GM18867 (cell line): ENCODE data around the gene L3MBTL4.
"Not testable (repeated sequence)": the region's sequence is repeated elsewhere in the genome, so short reads cannot be mapped to it uniquely, and the experiment has no call there.

Experiments used
- ATAC-seq: cut with Tn5 transposase; IDR thresholded peaks from one replicate; pipeline ENCODE4 v1.9.1; 2021; ENCODE audit warnings: mild to moderate bottlenecking, moderate library complexity; ENCODE audit not compliant: unreplicated experiment

Gene L3MBTL4

GRCh38 chr18:6118080-6118479 lies 296.6 kb downstream of the L3MBTL4 start:
- ATAC-seq: no peak

- ATAC-seq: no peak
Measured at GRCh38 chr18:6115710-6116109, 299.0 kb downstream of the L3MBTL4 start.

- no peak for ATAC-seq
Measured at GRCh38 chr18:6113650-6114049, 301.1 kb downstream of the L3MBTL4 start.

GRCh38 chr18:6111726-6112125 lies 303.0 kb downstream of the L3MBTL4 start:
- no peak for ATAC-seq

GRCh38 chr18:6109743-6110142 lies 305.0 kb downstream of the L3MBTL4 start:
- ATAC-seq: no peak

GRCh38 chr18:6107794-6108193 lies 306.9 kb downstream of the L3MBTL4 start:
- ATAC-seq: no peak

- ATAC-seq: no peak
Measured at GRCh38 chr18:6106091-6106685, 308.5 kb downstream of the L3MBTL4 start.

- ATAC-seq: no peak
Measured at GRCh38 chr18:6103741-6104140, 311.0 kb downstream of the L3MBTL4 start.

- no peak for ATAC-seq
Measured at GRCh38 chr18:6096730-6097129, 318.0 kb downstream of the L3MBTL4 start.

GRCh38 chr18:6088432-6088831 lies 326.3 kb downstream of the L3MBTL4 start:
- no peak for ATAC-seq

GRCh38 chr18:6086731-6087130 lies 328.0 kb downstream of the L3MBTL4 start:
- ATAC-seq: no peak

GRCh38 chr18:6079406-6079805 lies 335.3 kb downstream of the L3MBTL4 start:
- no peak for ATAC-seq

GRCh38 chr18:6078877-6079276 lies 335.8 kb downstream of the L3MBTL4 start:
- no peak for ATAC-seq

GRCh38 chr18:6072423-6072822 lies 342.3 kb downstream of the L3MBTL4 start:
- not testable (repeated sequence) for ATAC-seq

GRCh38 chr18:6069539-6069938 lies 345.2 kb downstream of the L3MBTL4 start:
- ATAC-seq: no peak

GRCh38 chr18:6069103-6069502 lies 345.6 kb downstream of the L3MBTL4 start:
- ATAC-seq: peak; percentile 85

- ATAC-seq: no peak
Measured at GRCh38 chr18:6060149-6060548, 354.6 kb downstream of the L3MBTL4 start.

- ATAC-seq: no peak
Measured at GRCh38 chr18:6059551-6059950, 355.2 kb downstream of the L3MBTL4 start.

- ATAC-seq: no peak
Measured at GRCh38 chr18:6058941-6059340, 355.8 kb downstream of the L3MBTL4 start.

- no peak for ATAC-seq
Measured at GRCh38 chr18:6057604-6058003, 357.1 kb downstream of the L3MBTL4 start.

GRCh38 chr18:6056171-6056910 lies 358.4 kb downstream of the L3MBTL4 start:
- ATAC-seq: peak; percentile 65

GRCh38 chr18:6055711-6056110 lies 359.0 kb downstream of the L3MBTL4 start:
- no peak for ATAC-seq
